Measurements from ENCODE around the gene MNT. TPM values are rescaled to one million over a fixed set of nuclear protein-coding genes. Genes with fewer than 3 reads are reported as not detected.
A peak's percentile ranks its signal among the peaks of the same experiment; 100 is the strongest.

The MNT gene
- total RNA-seq, 2 experiments from 2014 or later, result 35.6 to 38.6 TPM

DNA sequence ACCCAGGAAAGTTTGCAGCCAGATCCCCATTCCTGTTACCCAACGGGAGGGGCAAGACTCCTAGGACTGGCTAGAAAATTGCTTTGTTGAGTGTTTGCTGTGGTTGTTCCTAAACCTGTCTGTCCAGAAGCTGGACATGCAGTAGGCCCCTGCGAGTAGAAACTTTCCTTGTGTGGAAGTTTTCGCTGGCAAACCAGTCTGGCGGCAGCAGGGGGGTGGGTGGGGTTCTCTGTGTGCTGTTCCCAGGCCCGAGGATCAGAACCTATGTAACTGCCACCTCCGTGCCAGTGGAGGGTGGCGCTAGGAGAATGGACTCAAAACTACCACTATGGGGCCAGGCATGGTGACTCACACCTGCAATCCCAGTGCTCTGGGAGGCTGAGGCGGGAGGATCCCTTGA is 54.4 kb downstream of the MNT start:
- Mint-ChIP-seq H3K27ac (no peak overlapping the region), H3K4me1 (peaks cover 19% of the 10 kb centered on the region), H3K9me3 (no peaks in the 10 kb centered on the region), H3K36me3 (peaks cover 10% of the 10 kb centered on the region), H3K27me3 (no peaks in the 10 kb centered on the region), H3K4me3 (no peak overlapping the region)
- no peak for ATAC-seq (ENCODE audit: low read depth)
- POLR2A ChIA-PET, result interaction anchor here (1.5 kb wide), 1 partner anchor 10 kb away, joined by 3 read pairs; no protein-coding TSS in a partner anchor
- DNase-seq, result no peak

DNA sequence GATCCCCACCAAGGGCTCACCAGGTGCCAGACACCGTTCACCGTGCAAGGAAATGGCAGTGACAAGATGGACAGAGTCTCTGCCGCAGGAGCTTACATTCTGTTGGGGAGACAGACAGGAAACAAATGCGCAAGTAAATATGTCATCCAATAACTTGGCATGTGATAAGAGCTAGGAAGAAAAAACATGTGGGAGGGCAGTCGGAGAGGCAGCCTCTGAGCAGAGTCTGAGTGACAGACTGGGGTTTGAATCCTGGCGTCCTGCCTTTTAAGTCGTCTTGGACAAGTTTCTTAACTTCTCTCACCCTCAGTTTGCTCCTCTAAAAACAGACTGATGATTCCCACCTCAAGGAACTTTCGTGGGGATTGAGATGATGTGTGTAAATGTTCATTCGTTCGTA is 56.3 kb downstream of the MNT start:
- ATAC-seq (ENCODE audit: low read depth) (no peak), DNase-seq (no peak)
- POLR2A ChIA-PET, result no interaction called here
- peak overlapping the region; percentile 45 for H3K27ac Mint-ChIP-seq
- no peak overlapping the region for H3K4me3 Mint-ChIP-seq
- peaks cover 19% of the 10 kb centered on the region for H3K4me1 Mint-ChIP-seq
- peaks cover 12% of the 10 kb centered on the region for H3K36me3 Mint-ChIP-seq
- H3K9me3 Mint-ChIP-seq, result no peaks in the 10 kb centered on the region
- no peaks in the 10 kb centered on the region for H3K27me3 Mint-ChIP-seq

DNA sequence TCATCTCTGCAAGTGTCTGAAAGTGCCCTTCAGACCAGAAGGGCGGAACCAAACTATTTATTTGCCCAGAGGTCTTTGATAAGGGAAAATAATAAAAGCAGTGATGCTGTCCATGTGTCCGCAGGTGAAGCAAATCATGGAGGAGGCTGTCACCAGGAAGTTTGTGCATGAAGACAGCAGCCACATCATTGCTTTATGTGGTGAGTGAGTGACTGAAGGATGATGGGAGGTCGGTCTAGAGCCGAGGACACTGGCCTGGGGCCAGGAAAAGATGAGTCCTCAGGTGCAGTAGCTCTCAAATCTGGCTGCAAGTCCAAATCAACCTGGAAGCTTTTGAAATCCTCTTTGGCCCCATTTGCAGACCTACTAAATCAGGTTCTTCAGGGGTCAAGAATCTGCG is 57.4 kb downstream of the MNT start:
- Mint-ChIP-seq H3K9me3 (no peaks in the 10 kb centered on the region), H3K27ac (peak overlapping the region; percentile 16)
- POLR2A ChIA-PET, result interaction anchor here (0.6 to 1.2 kb wide), 2 partner anchors 8 to 9 kb away, joined by 6 read pairs; no protein-coding TSS in a partner anchor

DNA sequence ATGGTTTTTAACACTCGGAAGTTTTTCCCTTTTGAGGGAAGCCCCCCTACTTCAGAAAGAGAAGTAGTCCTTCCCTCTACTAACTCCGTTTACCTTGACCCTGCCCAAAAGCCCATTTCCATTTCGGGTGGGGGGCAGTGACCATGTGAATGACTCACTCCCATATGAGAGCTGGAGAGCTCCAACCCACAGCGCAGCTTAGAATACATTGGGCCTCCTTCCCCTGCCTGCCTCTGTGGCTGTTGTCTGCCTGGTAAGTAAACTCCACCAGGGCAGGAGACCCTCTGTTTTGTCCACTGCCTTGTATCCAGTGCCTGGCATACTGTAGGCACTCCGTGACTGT is 62.6 kb downstream of the MNT start:
- ATAC-seq (ENCODE audit: low read depth) (no peak), DNase-seq (no peak)
- Mint-ChIP-seq H3K4me3 (peak overlapping the region; percentile 79), H3K27ac (peak overlapping the region; percentile 51), H3K36me3 (peaks cover 16% of the 10 kb centered on the region), H3K4me1 (peaks cover 25% of the 10 kb centered on the region), H3K27me3 (no peaks in the 10 kb centered on the region), H3K9me3 (no peaks in the 10 kb centered on the region)
- POLR2A ChIA-PET, result interaction anchor here (1.4 to 3.4 kb wide), 3 partner anchors 16 to 283 kb away, joined by 4 to 25 read pairs (median 20); partner anchors contain the start of genes HIC1, SMG6 and SRR

More for the DNA sequence above, 57.4 kb downstream of the MNT start:
- peaks cover 21% of the 10 kb centered on the region for H3K4me1 Mint-ChIP-seq
- peak; percentile 46 for DNase-seq
- H3K27me3 Mint-ChIP-seq, result no peaks in the 10 kb centered on the region
- peaks cover 13% of the 10 kb centered on the region for H3K36me3 Mint-ChIP-seq
- ATAC-seq (ENCODE audit: low read depth), result peak; percentile 82
- peak overlapping the region; percentile 9 for H3K4me3 Mint-ChIP-seq

DNA sequence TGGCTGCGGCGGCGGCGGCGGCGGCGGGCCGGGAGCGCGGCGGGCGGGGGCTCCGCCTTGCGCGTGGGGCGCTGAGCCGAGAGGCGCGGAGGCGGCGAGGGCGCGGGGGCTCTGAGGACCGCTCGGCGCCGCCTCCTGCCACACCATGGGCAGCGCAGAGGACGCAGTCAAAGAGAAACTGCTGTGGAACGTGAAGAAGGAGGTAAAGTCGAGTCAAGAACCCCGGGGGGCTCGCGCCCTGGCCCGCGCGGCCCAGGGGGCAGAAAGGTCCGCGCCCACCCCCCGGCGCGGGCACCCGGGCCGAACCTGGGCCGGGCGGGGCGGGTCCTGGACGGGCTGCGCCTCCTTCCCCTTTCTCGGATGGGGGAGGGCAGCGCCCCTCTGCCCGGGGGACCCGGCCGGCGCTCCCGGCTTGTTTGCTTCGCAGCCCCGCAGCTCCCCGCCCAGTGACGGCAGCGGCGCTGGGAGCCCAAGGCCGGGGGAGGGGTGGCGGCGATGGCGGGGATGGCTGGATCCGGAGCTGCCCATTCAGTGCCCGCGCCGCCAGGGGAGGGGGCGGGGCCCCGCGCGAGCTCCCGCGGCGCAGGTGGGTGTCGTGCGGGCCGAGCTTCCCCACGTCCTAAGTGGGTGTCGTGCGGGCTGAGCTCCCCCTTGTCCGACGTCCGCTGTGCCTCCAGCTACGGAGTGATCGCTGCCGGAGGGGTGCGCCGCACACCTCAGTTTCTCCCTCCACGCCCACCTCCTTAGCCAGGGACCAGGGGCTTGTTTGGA is 63.1 kb downstream of the MNT start:
- peaks cover 22% of the 10 kb centered on the region for H3K4me1 Mint-ChIP-seq
- H3K36me3 Mint-ChIP-seq, result peaks cover 16% of the 10 kb centered on the region
- H3K9me3 Mint-ChIP-seq, result no peaks in the 10 kb centered on the region
- DNase-seq, result peak; percentile 72
- peak overlapping the region; percentile 51 for H3K27ac Mint-ChIP-seq
- peak overlapping the region; percentile 98 for H3K4me3 Mint-ChIP-seq
- ATAC-seq (ENCODE audit: low read depth), result peak; percentile 25
- H3K27me3 Mint-ChIP-seq, result no peaks in the 10 kb centered on the region
- POLR2A ChIA-PET, result interaction anchor here (0.7 to 3.4 kb wide), 6 partner anchors 16 to 621 kb away, joined by 3 to 25 read pairs (median 5); partner anchors contain the start of genes HIC1, SMG6 and SRR

DNA sequence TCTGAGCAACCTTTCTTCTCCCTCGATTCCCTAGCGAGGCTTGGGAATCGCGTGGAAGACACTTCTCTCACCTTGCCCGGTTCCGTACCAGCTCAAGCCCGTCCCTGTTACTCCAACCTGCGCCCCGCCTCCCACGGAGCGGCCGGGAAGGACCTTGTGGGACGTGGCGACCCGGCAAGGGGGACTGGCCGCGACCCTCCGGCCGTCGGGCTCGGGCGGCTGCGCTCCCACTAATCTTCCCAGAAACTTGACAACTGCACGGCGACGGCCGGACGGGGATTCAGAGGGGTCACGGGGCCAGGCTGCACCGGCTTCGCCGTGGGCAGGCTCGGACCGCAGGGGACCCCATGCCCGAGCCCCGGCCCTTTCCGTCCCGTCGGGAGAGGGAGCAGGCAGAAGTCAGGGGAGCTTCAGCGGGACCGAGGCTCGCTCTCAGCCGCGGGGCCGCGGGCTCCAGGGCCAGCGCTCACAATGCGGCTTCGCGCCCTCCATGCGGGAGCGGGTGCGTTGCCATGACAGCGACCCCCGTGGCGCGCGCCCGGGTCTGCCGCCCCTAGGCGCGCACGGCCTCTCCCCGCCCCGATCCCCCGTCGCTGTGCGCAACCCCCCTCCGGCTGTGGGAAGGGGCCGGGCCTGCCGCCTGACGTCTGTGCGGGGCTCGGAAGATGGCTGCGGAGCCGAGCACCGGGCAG is 63.9 kb downstream of the MNT start, which contains the start of gene SGSM2:
Gene SGSM2 (plus strand): TSS at position 650 of the 692 bp plus-strand sequence. CDS start 188 bp downstream, outside the sequence.
- POLR2A ChIA-PET, result interaction anchor here (0.7 to 3.4 kb wide), 18 partner anchors 9 to 620 kb away, joined by 3 to 25 read pairs (median 3); partner anchors contain the start of genes HIC1, SMG6 and SRR
- DNase-seq (peak; percentile 76), ATAC-seq (ENCODE audit: low read depth) (peak; percentile 60)
- H3K27ac Mint-ChIP-seq, result peak within 1 kb of the TSS; percentile 91
- no peaks in the 10 kb centered on the region for H3K27me3 Mint-ChIP-seq
- H3K9me3 Mint-ChIP-seq, result no peaks in the 10 kb centered on the region
- H3K36me3 Mint-ChIP-seq, result peaks cover 16% of the 10 kb centered on the region
- H3K4me3 Mint-ChIP-seq, result peak within 1 kb of the TSS; percentile 98
- H3K4me1 Mint-ChIP-seq, result peaks cover 21% of the 10 kb centered on the region

DNA sequence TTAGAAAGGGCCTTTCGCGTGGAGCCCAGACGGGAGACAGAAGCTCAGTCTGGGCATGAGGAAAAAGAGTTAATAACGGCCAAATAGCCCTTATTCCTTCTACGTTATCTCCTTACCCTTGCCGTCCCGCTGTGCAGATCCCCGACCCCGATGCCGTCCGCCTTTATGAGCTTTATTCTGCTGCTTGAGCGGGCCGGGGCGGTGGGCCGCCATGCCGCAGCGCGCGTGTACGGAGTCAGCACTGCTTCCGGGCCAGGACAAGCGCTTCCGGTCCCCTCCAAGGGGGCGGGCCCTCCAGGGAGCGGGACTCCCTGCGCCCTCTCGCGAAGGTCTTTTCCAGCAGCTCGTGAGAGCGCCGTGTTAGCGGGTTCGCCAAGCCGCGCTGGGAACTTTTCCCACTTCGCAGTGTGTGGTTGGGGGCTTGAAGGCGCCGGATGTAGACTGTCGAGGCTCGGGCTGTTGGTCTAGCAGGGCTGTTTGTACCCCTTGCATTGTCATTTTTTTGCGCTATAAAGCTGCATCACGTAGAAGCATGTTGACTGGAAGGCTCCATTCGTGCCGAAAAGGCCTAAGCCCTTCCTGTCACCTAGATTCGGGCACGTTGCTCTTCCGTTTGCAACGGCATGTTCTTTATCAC is 64.5 kb downstream of the MNT start, which contains the start of gene TSR1:
Gene TSR1 (minus strand): TSS at position 243 of the 637 bp plus-strand sequence. CDS start 30 bp downstream, at position 213.
- ATAC-seq (ENCODE audit: low read depth) (peak; percentile 87), DNase-seq (peak; percentile 90)
- H3K36me3 Mint-ChIP-seq, result peaks cover 13% of the 10 kb centered on the region
- peaks cover 17% of the 10 kb centered on the region for H3K4me1 Mint-ChIP-seq
- peak within 1 kb of the TSS; percentile 98 for H3K4me3 Mint-ChIP-seq
- H3K9me3 Mint-ChIP-seq, result no peaks in the 10 kb centered on the region
- no peaks in the 10 kb centered on the region for H3K27me3 Mint-ChIP-seq
- peak within 1 kb of the TSS; percentile 91 for H3K27ac Mint-ChIP-seq
- POLR2A ChIA-PET, result interaction anchor here (0.7 to 3.4 kb wide), 19 partner anchors 9 to 619 kb away, joined by 3 to 25 read pairs (median 3); partner anchors contain the start of genes HIC1, SMG6 and SRR

DNA sequence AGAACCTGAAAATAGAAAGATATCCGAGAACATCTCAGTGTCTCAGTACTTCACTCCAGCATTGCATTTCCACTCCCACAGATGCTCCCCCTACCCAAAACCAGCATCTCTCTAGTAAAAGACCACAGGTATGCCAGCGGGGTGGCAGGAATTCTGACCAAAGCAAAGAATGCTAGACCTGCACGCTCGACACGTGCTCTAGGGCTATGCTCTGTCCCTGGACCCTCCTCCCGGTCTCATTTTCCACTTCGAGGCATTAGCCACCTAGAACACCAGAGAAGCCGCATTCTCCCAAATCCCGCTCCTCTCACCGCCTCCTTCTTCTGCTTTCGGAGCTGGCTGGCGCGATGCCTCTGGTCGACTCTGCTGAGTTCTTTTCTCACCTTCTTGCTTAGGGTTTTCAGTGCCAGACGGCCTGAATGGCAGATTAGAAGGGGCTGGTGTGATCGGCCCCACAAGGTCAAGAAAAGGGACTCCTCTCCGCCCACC is 65.1 kb downstream of the MNT start:
- H3K9me3 Mint-ChIP-seq, result no peaks in the 10 kb centered on the region
- no peak for DNase-seq
- no peak for ATAC-seq (ENCODE audit: low read depth)

More for the DNA sequence above, 65.1 kb downstream of the MNT start:
- Mint-ChIP-seq H3K4me3 (peak overlapping the region; percentile 98), H3K36me3 (peaks cover 13% of the 10 kb centered on the region), H3K27ac (peak overlapping the region; percentile 91), H3K27me3 (no peaks in the 10 kb centered on the region), H3K4me1 (peaks cover 18% of the 10 kb centered on the region)
- POLR2A ChIA-PET, result interaction anchor here (0.7 to 3.4 kb wide), 16 partner anchors 8 to 619 kb away, joined by 3 to 25 read pairs (median 6); partner anchors contain the start of genes HIC1, SMG6 and SRR

Other genes with a start within 250 kb of the MNT start
- 10 to 100 TPM; 48.5 to 58.3 TPM for gene SMG6, start 97.3 kb downstream of the MNT start, total RNA-seq
- gene SRR, start 97.1 kb downstream of the MNT start, total RNA-seq, result 10 to 100 TPM; 16.3 to 19.8 TPM
- gene TSR1, start 64.6 kb downstream of the MNT start, total RNA-seq, result 10 to 100 TPM; 27.8 to 30.2 TPM
- 100 to 1,000 TPM; 116 to 131 TPM for gene SGSM2, start 63.6 kb downstream of the MNT start, total RNA-seq
- gene METTL16, start 110.8 kb upstream of the MNT start, total RNA-seq, result 10 to 100 TPM; 32.2 to 36.6 TPM
- gene PAFAH1B1, start 192.6 kb upstream of the MNT start, total RNA-seq, result 100 to 1,000 TPM; 151 to 171 TPM

Data from activated naive CD8-positive, alpha-beta T cell treated with anti-CD3 and anti-CD28 coated beads, Interleukin-2, amount 10 ng/mL, durations not matched to agents 7 days and 5 days (primary cell).